Psoas muscle (tissue), 8 donors: ENCODE measurements around the gene CARD8. TPM values are rescaled to one million over a fixed set of nuclear protein-coding genes. Genes with fewer than 3 reads are reported as not detected.

Experiments
- ATAC-seq, 4 donors: fragments of 200-7000 bp; cut with Tn5 transposase; one replicate each; pipeline ENCODE4 v1.9.1; 2020; ENCODE audit warnings: moderate library complexity in 3 of 4, mild to moderate bottlenecking in 2 of 4
- DNase-seq, 2 donors: peaks; one replicate each; pipeline ENCODE4 v3.0.0-alpha.2; 2020
- H3K27ac ChIP-seq: fragments of 200-600 bp; one replicate; pipeline ENCODE4 v1.8.0; 2022
- H3K27me3 ChIP-seq, 3 donors: fragments of 200-600 bp in 1 of 3; one replicate each; pipeline versions ENCODE4 v1.6.1 to v1.8.0; 2013 to 2022; ENCODE audit warnings: low read length in 2 of 3, mild to moderate bottlenecking in 2 of 3, moderate library complexity in 1 of 3; ENCODE audit not compliant: insufficient read depth in 3 of 3
- H3K36me3 ChIP-seq, 2 donors: fragments of 200-600 bp in 1 of 2; one replicate each; pipeline versions ENCODE4 v1.6.1 to v1.8.0; 2013 to 2022; ENCODE audit warnings: low read depth in 1 of 2, mild to moderate bottlenecking in 1 of 2, moderate library complexity in 1 of 2; ENCODE audit not compliant: insufficient read depth in 1 of 2
- H3K4me1 ChIP-seq: fragments of 200-600 bp; one replicate; pipeline ENCODE4 v1.8.0; 2022
- H3K4me3 ChIP-seq: fragments of 200-600 bp; one replicate; pipeline ENCODE4 v1.8.0; 2022; ENCODE audit warnings: mild to moderate bottlenecking
- H3K9me3 ChIP-seq: fragments of 200-600 bp; one replicate; pipeline ENCODE4 v1.8.0; 2022
- CTCF ChIP-seq: fragments of 200-600 bp; IDR thresholded peaks from one replicate; pipeline ENCODE4 v1.8.0; 2022; ENCODE audit warnings: antibody characterized with exemption
- WGBS, 3 donors: extraction: QIAGEN DNeasy Blood & Tissue Kit; methylation state at CpG; one replicate each; pipeline versions ENCODE4 v1.1.6 to v1.1.7; 2013; 5-methylcytosine and 5-hydroxymethylcytosine counted together
- intact Hi-C, 2 donors: fragments of 100-400 bp; cut with DNase I; formaldehyde crosslinking; loops; one replicate each; pipeline versions ENCODE4 v1.11.0 to v1.14.2; 2022
- polyA plus RNA-seq, 3 donors: library from polyadenylated mRNA; stranded (reverse); fragments of 200-250 nt; gene quantifications; one replicate each; pipeline ENCODE4 v1.2.3, GENCODE V29; 2013
- total RNA-seq, 4 donors: library from RNA; stranded (reverse); fragmentation: NEBNext Ultra II Directional in 2 of 4; extraction: Animal tissue kit (Norgen Biotek cat#: 25700) in 2 of 4; gene quantifications; one replicate each; pipeline versions ENCODE4 v1.2.1 to v1.2.4, GENCODE V29; 2021 to 2023
- donor health status: healthy with polysubstance abuse.
- donor health status: DM: no; HTN: no; CAD: no; lungs with moderate emphysema.
- donor health status: Bipolar disorder and iron deficiency.
- donor health status: healthy.
- donor health status: DM: yes; HTN: yes; CAD: no.
- donor health status: DM: no; HTN: no; CAD: no.
- donor health status: DM: no; HTN: no; CAD: no.
- donor health status: DM: yes; HTN: yes; CAD: no.

CARD8 gene
- total and polyA plus RNA-seq, 7 donors: 15.7 to 36.2 (median 26.0) TPM

GRCh38 chr19:48190288-48190884, 65.3 kb downstream of the CARD8 start:
- Histone ChIP-seq H3K27ac (no peak overlapping the region), H3K4me3 (no peak overlapping the region), H3K4me1 (no peaks in the 10 kb centered on the region), H3K36me3 (no peaks in the 10 kb centered on the region), H3K27me3 (no peaks in the 10 kb centered on the region), H3K9me3 (no peaks in the 10 kb centered on the region)
- TF ChIP-seq CTCF: no peak
- intact Hi-C loops: no loop called here
- 64 to 69% (median 65%) methylated on average over 13 of the region's 13 CpGs for whole genome bisulfite sequencing, 3 donors
- no peak for DNase-seq
- ATAC-seq: peak in 2 of 4 donors; percentile 34 to 48

DNA sequence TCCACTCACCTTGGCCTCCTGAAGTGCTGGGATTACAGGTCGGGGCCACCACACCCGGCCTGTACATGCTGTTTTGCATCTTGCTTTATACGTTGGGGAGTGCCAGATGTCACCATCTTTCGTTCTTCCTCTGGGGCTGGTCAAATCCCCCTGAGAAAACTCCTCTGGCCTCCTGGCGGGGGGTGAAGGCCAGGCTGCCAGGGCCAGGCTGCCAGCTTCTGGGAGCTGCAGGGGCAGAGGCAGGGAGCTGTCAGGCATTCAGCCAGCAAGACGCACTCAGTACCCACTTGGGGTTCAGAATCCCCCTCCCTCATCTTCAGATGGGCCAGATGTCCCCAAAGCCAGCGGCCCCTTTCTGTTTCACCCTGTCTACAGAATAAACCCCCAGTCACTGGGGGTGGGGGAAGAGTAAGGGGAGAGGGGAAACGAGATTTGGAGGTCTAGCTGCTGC, 69.1 kb downstream of the CARD8 start:
- ATAC-seq (no peak), DNase-seq (no peak)

DNA sequence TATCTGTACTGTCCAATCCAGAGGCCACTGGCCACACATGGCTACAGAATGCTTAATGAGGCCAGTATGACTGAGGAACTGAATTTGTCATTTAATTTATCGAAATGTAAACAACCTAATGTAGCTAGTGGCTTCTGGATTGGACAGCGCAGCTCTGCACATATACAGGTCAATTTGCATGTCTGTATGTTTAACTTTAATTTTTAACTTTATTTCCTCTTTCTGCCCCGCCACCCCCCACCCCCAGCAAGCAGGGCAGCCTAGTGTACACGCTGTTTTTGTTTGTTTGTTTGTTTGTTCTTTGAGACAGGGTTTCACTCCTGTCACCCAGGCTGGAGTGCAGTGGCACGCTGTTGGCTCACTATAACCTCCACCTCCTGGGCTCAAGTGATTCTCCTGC, 69.7 kb downstream of the CARD8 start:
- TF ChIP-seq CTCF: no peak

More for the DNA sequence above, 69.1 kb downstream of the CARD8 start:
- Histone ChIP-seq H3K9me3 (no peaks in the 10 kb centered on the region), H3K4me1 (no peaks in the 10 kb centered on the region), H3K27ac (no peak overlapping the region), H3K4me3 (no peak overlapping the region), H3K36me3 (peaks cover 0 to 8% of the 10 kb centered on the region in 2 donors), H3K27me3 (no peaks in the 10 kb centered on the region)
- intact Hi-C loops: no loop called here
- no peak for TF ChIP-seq CTCF
- WGBS, 3 donors: 66 to 70% (median 67%) methylated on average over 8 of the region's 8 CpGs

DNA sequence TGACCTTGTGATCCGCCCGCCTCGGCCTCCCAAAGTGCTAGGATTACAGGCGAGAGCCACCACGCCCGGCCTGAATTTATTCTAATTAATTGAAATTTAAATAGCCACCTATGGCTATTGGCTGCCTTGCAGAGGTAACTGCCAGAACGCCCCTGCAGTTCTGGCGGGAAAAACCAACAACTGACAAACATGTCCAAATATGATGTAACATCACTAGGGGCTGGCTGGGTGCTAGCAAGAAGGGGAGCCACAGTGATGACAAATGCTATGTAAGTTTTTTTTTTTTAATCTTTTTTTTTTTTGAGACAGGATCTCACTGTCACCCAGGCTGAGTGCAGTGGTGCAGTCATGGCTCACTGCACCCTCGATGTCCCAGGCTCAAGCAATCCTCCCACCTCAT, 72.4 kb downstream of the CARD8 start:
- Histone ChIP-seq H3K36me3 (peaks cover 0 to 8% of the 10 kb centered on the region in 2 donors), H3K4me3 (no peak overlapping the region), H3K27ac (no peak overlapping the region), H3K27me3 (no peaks in the 10 kb centered on the region), H3K4me1 (no peaks in the 10 kb centered on the region), H3K9me3 (peaks cover 3% of the 10 kb centered on the region)
- no peak for DNase-seq
- no peak for TF ChIP-seq CTCF
- 88 to 96% (median 93%) methylated on average over 8 to 9 of the region's 9 CpGs for WGBS, 3 donors
- intact Hi-C loops: no loop called here
- no peak for ATAC-seq

More for the DNA sequence above, 69.7 kb downstream of the CARD8 start:
- intact Hi-C loops: no loop called here
- no peaks in the 10 kb centered on the region for H3K27me3 ChIP-seq
- H3K36me3 ChIP-seq: peaks cover 0 to 8% of the 10 kb centered on the region in 2 donors
- DNase-seq (no peak), ATAC-seq (no peak)
- WGBS, 3 donors: 92 to 97% (median 95%) methylated on average over 5 of the region's 5 CpGs
- H3K9me3 ChIP-seq: peaks cover 3% of the 10 kb centered on the region
- H3K27ac ChIP-seq: no peak overlapping the region
- no peak overlapping the region for H3K4me3 ChIP-seq
- H3K4me1 ChIP-seq: no peaks in the 10 kb centered on the region

DNA sequence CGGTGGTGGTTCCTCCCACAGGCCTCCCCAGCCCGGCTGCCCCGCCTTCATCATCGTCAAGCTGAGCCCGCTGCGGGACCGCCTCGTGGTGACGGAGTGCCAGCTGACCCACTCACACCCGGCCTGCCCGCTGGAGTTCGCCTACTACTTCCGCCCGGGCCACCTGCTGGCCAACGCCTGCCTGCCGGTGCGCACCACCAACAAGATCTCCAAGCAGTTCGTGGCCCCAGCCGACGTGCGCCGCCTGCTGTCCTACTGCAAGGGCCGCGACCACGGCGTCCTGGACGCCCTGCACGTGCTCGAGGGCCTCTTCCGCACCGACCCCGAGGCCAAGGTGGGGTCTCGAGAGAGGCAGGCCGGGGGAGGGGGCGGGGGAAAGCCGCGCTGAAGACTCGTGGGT, 73.3 kb downstream of the CARD8 start:
- 93 to 97% (median 95%) methylated on average over 36 to 38 of the region's 38 CpGs for WGBS, 3 donors
- no peak for ATAC-seq
- H3K4me1 ChIP-seq: no peaks in the 10 kb centered on the region
- H3K27ac ChIP-seq: no peak overlapping the region
- no peaks in the 10 kb centered on the region for H3K27me3 ChIP-seq
- peaks cover 3% of the 10 kb centered on the region for H3K9me3 ChIP-seq
- intact Hi-C loops: no loop called here
- H3K36me3 ChIP-seq: peaks cover 0 to 8% of the 10 kb centered on the region in 2 donors
- no peak for TF ChIP-seq CTCF
- no peak overlapping the region for H3K4me3 ChIP-seq
- no peak for DNase-seq
